ENCODE results near the gene METTL17. TPM values are rescaled to one million over a fixed set of nuclear protein-coding genes. Genes with fewer than 3 reads are reported as not detected.

The METTL17 gene
- total and polyA plus RNA-seq, 2 experiments from 2014 or later, result 65.9 to 80.9 TPM

GRCh38 chr14:21017528-21018245 lies 27.9 kb downstream of the METTL17 start:
- Histone ChIP-seq H3K4me2 (no peak overlapping the region), H3K9me2 (replicated peaks; ENCODE audit: insufficient read depth) (no peaks in the 10 kb centered on the region), H4K20me1 (ENCODE audit: insufficient read depth, poor library complexity, severe bottlenecking) (no peaks in the 10 kb centered on the region), H3K9me3 (ENCODE audit: low read depth) (no peaks in the 10 kb centered on the region), H3K27me3 (no peaks in the 10 kb centered on the region), H3K27ac (no peak overlapping the region), H3K4me3 (no peak overlapping the region), H3K4me1 (ENCODE audit: insufficient read depth) (no peaks in the 10 kb centered on the region), H3K36me3 (replicated peaks; ENCODE audit: insufficient read depth, low read depth) (no peaks in the 10 kb centered on the region), H2AFZ (no peak overlapping the region), H3K79me2 (no peaks in the 10 kb centered on the region)
- TF ChIP-seq EZH2phosphoT487 (IDR thresholded peaks at IDR 0.05; ENCODE audit: low read depth, severe bottlenecking, unreplicated experiment) (no peak), EZH2 (IDR thresholded peaks at IDR 0.05; ENCODE audit: borderline replicate concordance) (no peak)
- TF ChIP-seq, protein P1, sequence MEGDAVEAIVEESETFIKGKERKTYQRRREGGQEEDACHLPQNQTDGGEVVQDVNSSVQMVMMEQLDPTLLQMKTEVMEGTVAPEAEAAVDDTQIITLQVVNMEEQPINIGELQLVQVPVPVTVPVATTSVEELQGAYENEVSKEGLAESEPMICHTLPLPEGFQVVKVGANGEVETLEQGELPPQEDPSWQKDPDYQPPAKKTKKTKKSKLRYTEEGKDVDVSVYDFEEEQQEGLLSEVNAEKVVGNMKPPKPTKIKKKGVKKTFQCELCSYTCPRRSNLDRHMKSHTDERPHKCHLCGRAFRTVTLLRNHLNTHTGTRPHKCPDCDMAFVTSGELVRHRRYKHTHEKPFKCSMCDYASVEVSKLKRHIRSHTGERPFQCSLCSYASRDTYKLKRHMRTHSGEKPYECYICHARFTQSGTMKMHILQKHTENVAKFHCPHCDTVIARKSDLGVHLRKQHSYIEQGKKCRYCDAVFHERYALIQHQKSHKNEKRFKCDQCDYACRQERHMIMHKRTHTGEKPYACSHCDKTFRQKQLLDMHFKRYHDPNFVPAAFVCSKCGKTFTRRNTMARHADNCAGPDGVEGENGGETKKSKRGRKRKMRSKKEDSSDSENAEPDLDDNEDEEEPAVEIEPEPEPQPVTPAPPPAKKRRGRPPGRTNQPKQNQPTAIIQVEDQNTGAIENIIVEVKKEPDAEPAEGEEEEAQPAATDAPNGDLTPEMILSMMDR (IDR thresholded peaks at IDR 0.05; ENCODE audit: poor library complexity), result no peak
- DNase-seq (ENCODE audit: low spot score), result no peak
- WGBS (ENCODE audit: low lambda C conversion rate, missing lambda C conversion rate), result 82% methylated on average over 28 of the region's 28 CpGs

GRCh38 chr14:21018286-21018685 lies 28.5 kb downstream of the METTL17 start:
- Histone ChIP-seq H3K9me2 (replicated peaks; ENCODE audit: insufficient read depth) (no peaks in the 10 kb centered on the region), H2AFZ (no peak overlapping the region), H3K4me3 (no peak overlapping the region), H4K20me1 (ENCODE audit: insufficient read depth, poor library complexity, severe bottlenecking) (no peaks in the 10 kb centered on the region), H3K79me2 (peaks cover under 1% of the 10 kb centered on the region), H3K4me1 (ENCODE audit: insufficient read depth) (no peaks in the 10 kb centered on the region), H3K4me2 (no peak overlapping the region), H3K27ac (no peak overlapping the region), H3K9me3 (ENCODE audit: low read depth) (no peaks in the 10 kb centered on the region), H3K27me3 (no peaks in the 10 kb centered on the region), H3K36me3 (replicated peaks; ENCODE audit: insufficient read depth, low read depth) (no peaks in the 10 kb centered on the region)
- DNase-seq (ENCODE audit: low spot score), result no peak
- WGBS (ENCODE audit: low lambda C conversion rate, missing lambda C conversion rate), result 84% methylated on average over 6 of the region's 7 CpGs
- no peak for TF ChIP-seq EZH2 (IDR thresholded peaks at IDR 0.05; ENCODE audit: borderline replicate concordance)
- TF ChIP-seq, protein P1 (IDR thresholded peaks at IDR 0.05; ENCODE audit: poor library complexity), result no peak
- no peak for TF ChIP-seq EZH2phosphoT487 (IDR thresholded peaks at IDR 0.05; ENCODE audit: low read depth, severe bottlenecking, unreplicated experiment)

GRCh38 chr14:21018781-21019180 lies 29.0 kb downstream of the METTL17 start:
- Histone ChIP-seq H3K4me3 (no peak overlapping the region), H3K36me3 (replicated peaks; ENCODE audit: insufficient read depth, low read depth) (no peaks in the 10 kb centered on the region), H3K27ac (no peak overlapping the region), H3K27me3 (no peaks in the 10 kb centered on the region), H3K4me1 (ENCODE audit: insufficient read depth) (no peaks in the 10 kb centered on the region), H3K4me2 (no peak overlapping the region), H3K9me2 (replicated peaks; ENCODE audit: insufficient read depth) (no peaks in the 10 kb centered on the region), H3K9me3 (ENCODE audit: low read depth) (no peaks in the 10 kb centered on the region), H3K79me2 (peaks cover 6% of the 10 kb centered on the region), H4K20me1 (ENCODE audit: insufficient read depth, poor library complexity, severe bottlenecking) (no peaks in the 10 kb centered on the region), H2AFZ (no peak overlapping the region)
- no peak for DNase-seq (ENCODE audit: low spot score)
- no peak for TF ChIP-seq EZH2 (IDR thresholded peaks at IDR 0.05; ENCODE audit: borderline replicate concordance)
- TF ChIP-seq, protein P1 (IDR thresholded peaks at IDR 0.05; ENCODE audit: poor library complexity), result no peak
- TF ChIP-seq EZH2phosphoT487 (IDR thresholded peaks at IDR 0.05; ENCODE audit: low read depth, severe bottlenecking, unreplicated experiment), result no peak
- 97% methylated on average over 3 of the region's 3 CpGs for WGBS (ENCODE audit: low lambda C conversion rate, missing lambda C conversion rate)

Data from hepatocyte (in vitro differentiated cells).